Measurements from ENCODE around the gene JAG2. TPM values are rescaled to one million over a fixed set of nuclear protein-coding genes. Genes with fewer than 3 reads are reported as not detected.

Gene JAG2
- total RNA-seq, 1 experiment from 2014 or later, result 12.2 TPM

DNA sequence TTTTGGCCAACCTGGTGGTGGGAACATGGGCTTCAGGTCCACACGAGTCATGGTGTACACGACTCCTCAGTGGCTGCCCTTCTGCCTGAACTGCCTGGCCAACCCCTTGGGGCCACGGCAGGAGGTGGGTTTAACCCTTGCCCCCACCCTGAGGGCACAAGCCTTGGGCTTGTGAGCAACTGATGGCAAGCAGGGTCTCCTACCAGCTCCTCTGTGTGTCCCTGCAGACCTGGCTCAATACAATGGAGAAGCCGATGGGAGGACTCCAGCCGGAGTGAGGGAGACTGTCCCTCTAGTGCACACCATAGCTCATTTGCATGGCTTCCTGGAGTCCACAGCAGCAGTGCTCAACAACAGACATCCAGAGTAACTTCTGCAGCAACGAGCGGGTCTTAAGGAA, 28.0 kb downstream of the JAG2 start:
- H3K9me3 Mint-ChIP-seq, result peaks cover 11% of the 10 kb centered on the region
- H3K27me3 Mint-ChIP-seq (ENCODE audit: low read depth), result no peaks in the 10 kb centered on the region
- no peak for ATAC-seq
- peaks cover 21% of the 10 kb centered on the region for H3K36me3 Mint-ChIP-seq
- H3K27ac Mint-ChIP-seq, result no peak overlapping the region
- ChIA-PET POLR2A (no interaction called here), CTCF (no interaction called here)
- TF ChIP-seq ZNF416 (CRISPR knock-in tag; IDR thresholded peaks at IDR 0.05) (no peak), ZNF512 (CRISPR knock-in tag; IDR thresholded peaks at IDR 0.05; ENCODE audit: borderline replicate concordance) (no peak), ATF1 (CRISPR knock-in tag; IDR thresholded peaks at IDR 0.05) (no peak), CREM (CRISPR knock-in tag; IDR thresholded peaks at IDR 0.05) (no peak), ZNF396 (CRISPR knock-in tag; IDR thresholded peaks at IDR 0.05; ENCODE audit: borderline replicate concordance) (no peak)
- TF ChIP-seq, protein P1, sequence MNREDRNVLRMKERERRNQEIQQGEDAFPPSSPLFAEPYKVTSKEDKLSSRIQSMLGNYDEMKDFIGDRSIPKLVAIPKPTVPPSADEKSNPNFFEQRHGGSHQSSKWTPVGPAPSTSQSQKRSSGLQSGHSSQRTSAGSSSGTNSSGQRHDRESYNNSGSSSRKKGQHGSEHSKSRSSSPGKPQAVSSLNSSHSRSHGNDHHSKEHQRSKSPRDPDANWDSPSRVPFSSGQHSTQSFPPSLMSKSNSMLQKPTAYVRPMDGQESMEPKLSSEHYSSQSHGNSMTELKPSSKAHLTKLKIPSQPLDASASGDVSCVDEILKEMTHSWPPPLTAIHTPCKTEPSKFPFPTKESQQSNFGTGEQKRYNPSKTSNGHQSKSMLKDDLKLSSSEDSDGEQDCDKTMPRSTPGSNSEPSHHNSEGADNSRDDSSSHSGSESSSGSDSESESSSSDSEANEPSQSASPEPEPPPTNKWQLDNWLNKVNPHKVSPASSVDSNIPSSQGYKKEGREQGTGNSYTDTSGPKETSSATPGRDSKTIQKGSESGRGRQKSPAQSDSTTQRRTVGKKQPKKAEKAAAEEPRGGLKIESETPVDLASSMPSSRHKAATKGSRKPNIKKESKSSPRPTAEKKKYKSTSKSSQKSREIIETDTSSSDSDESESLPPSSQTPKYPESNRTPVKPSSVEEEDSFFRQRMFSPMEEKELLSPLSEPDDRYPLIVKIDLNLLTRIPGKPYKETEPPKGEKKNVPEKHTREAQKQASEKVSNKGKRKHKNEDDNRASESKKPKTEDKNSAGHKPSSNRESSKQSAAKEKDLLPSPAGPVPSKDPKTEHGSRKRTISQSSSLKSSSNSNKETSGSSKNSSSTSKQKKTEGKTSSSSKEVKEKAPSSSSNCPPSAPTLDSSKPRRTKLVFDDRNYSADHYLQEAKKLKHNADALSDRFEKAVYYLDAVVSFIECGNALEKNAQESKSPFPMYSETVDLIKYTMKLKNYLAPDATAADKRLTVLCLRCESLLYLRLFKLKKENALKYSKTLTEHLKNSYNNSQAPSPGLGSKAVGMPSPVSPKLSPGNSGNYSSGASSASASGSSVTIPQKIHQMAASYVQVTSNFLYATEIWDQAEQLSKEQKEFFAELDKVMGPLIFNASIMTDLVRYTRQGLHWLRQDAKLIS (CRISPR knock-in tag; IDR thresholded peaks at IDR 0.05; ENCODE audit: borderline replicate concordance), result no peak
- no peaks in the 10 kb centered on the region for H3K4me1 Mint-ChIP-seq
- H3K4me3 Mint-ChIP-seq, result no peak overlapping the region
- DNase-seq (ENCODE audit: low spot score), result no peak

- TF ChIP-seq FOXK1 (CRISPR knock-in tag; IDR thresholded peaks at IDR 0.05), result no peak
- TF ChIP-seq, protein P2, sequence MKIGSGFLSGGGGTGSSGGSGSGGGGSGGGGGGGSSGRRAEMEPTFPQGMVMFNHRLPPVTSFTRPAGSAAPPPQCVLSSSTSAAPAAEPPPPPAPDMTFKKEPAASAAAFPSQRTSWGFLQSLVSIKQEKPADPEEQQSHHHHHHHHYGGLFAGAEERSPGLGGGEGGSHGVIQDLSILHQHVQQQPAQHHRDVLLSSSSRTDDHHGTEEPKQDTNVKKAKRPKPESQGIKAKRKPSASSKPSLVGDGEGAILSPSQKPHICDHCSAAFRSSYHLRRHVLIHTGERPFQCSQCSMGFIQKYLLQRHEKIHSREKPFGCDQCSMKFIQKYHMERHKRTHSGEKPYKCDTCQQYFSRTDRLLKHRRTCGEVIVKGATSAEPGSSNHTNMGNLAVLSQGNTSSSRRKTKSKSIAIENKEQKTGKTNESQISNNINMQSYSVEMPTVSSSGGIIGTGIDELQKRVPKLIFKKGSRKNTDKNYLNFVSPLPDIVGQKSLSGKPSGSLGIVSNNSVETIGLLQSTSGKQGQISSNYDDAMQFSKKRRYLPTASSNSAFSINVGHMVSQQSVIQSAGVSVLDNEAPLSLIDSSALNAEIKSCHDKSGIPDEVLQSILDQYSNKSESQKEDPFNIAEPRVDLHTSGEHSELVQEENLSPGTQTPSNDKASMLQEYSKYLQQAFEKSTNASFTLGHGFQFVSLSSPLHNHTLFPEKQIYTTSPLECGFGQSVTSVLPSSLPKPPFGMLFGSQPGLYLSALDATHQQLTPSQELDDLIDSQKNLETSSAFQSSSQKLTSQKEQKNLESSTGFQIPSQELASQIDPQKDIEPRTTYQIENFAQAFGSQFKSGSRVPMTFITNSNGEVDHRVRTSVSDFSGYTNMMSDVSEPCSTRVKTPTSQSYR (CRISPR knock-in tag; IDR thresholded peaks at IDR 0.05), result no peak
- peaks cover 21% of the 10 kb centered on the region for H3K36me3 Mint-ChIP-seq
- no peak overlapping the region for H3K27ac Mint-ChIP-seq
- ATAC-seq, result no peak
- H3K27me3 Mint-ChIP-seq (ENCODE audit: low read depth), result no peaks in the 10 kb centered on the region
- H3K4me1 Mint-ChIP-seq, result no peaks in the 10 kb centered on the region
- CTCF ChIA-PET, result no interaction called here
- DNase-seq (ENCODE audit: low spot score), result no peak
- no peak overlapping the region for H3K4me3 Mint-ChIP-seq
- H3K9me3 Mint-ChIP-seq, result peaks cover 11% of the 10 kb centered on the region
- POLR2A ChIA-PET, result interaction anchor here (0.7 kb wide), 1 partner anchor 371 kb away, joined by 3 read pairs; no protein-coding TSS in a partner anchor
Measured at GRCh38 chr14:105139831-105140239, 28.7 kb downstream of the JAG2 start.

DNA sequence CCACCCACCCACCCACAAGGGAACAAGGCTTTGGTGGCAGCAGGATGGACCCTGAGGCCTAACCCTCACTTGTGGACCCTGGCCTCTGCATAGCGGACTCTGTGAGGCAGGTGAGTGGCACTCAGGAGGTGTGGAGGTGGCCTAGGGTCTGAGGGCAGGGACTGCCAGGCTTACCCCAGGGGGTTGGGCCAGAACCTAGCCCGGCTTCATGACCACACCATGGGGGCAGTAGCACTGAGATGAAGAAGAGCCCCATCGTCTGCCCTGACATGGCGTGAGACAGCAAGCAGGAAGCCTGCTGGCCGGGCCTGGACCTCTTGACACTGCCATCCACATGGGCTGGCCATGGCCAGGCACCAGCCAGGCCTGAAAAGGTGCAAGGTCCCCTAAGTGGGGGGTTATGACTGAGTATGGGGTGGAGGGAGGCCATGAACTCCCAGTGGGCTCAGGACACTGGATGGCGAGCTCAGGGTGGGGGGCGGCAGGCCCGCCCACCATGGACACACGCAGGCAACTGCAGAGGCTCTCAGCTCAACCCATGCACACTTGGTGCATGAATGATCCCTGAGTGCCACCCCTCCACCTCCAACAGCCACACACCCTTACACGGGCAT, 29.3 kb downstream of the JAG2 start:
- ChIA-PET POLR2A (interaction anchor here (0.7 kb wide), 1 partner anchor 372 kb away, joined by 3 read pairs; no protein-coding TSS in a partner anchor), CTCF (no interaction called here)
- H3K4me3 Mint-ChIP-seq, result no peak overlapping the region
- DNase-seq (ENCODE audit: low spot score) (no peak), ATAC-seq (no peak)
- H3K36me3 Mint-ChIP-seq, result peaks cover 21% of the 10 kb centered on the region
- H3K4me1 Mint-ChIP-seq, result no peaks in the 10 kb centered on the region
- no peak overlapping the region for H3K27ac Mint-ChIP-seq
- H3K27me3 Mint-ChIP-seq (ENCODE audit: low read depth), result no peaks in the 10 kb centered on the region
- H3K9me3 Mint-ChIP-seq, result peaks cover 11% of the 10 kb centered on the region
- TF ChIP-seq ETV6 (CRISPR knock-in tag; IDR thresholded peaks at IDR 0.05) (no peak), ZNF416 (CRISPR knock-in tag; IDR thresholded peaks at IDR 0.05) (no peak), ZNF219 (CRISPR knock-in tag; IDR thresholded peaks at IDR 0.05; ENCODE audit: borderline replicate concordance) (no peak), ZNF396 (CRISPR knock-in tag; IDR thresholded peaks at IDR 0.05; ENCODE audit: borderline replicate concordance) (no peak), ATF2 (CRISPR knock-in tag; IDR thresholded peaks at IDR 0.05; ENCODE audit: borderline replicate concordance, low read depth) (no peak), CREM (CRISPR knock-in tag; IDR thresholded peaks at IDR 0.05) (no peak)
- TF ChIP-seq, protein P3, sequence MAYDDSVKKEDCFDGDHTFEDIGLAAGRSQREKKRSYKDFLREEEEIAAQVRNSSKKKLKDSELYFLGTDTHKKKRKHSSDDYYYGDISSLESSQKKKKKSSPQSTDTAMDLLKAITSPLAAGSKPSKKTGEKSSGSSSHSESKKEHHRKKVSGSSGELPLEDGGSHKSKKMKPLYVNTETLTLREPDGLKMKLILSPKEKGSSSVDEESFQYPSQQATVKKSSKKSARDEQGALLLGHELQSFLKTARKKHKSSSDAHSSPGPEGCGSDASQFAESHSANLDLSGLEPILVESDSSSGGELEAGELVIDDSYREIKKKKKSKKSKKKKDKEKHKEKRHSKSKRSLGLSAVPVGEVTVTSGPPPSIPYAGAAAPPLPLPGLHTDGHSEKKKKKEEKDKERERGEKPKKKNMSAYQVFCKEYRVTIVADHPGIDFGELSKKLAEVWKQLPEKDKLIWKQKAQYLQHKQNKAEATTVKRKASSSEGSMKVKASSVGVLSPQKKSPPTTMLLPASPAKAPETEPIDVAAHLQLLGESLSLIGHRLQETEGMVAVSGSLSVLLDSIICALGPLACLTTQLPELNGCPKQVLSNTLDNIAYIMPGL (CRISPR knock-in tag; IDR thresholded peaks at IDR 0.05), result no peak
- TF ChIP-seq, protein P4, sequence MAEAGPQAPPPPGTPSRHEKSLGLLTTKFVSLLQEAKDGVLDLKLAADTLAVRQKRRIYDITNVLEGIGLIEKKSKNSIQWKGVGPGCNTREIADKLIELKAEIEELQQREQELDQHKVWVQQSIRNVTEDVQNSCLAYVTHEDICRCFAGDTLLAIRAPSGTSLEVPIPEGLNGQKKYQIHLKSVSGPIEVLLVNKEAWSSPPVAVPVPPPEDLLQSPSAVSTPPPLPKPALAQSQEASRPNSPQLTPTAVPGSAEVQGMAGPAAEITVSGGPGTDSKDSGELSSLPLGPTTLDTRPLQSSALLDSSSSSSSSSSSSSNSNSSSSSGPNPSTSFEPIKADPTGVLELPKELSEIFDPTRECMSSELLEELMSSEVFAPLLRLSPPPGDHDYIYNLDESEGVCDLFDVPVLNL (CRISPR knock-in tag; IDR thresholded peaks at IDR 0.05; ENCODE audit: borderline replicate concordance, low read depth), result no peak
- TF ChIP-seq, protein P2 (CRISPR knock-in tag; IDR thresholded peaks at IDR 0.05), result no peak

Data from WTC11 (cell line).